RWPE1 (cell line): Measurements from ENCODE around the gene FGF12.

Experiments
- CTCF ChIA-PET: fragments of 350-600 bp; sonication (Branson Sonifier 250); formaldehyde crosslinking; extraction: SDS; loops from one replicate; lab custom pipeline; 2021; lab: Yijun Ruan, JAX
- POLR2A ChIA-PET: fragments of 400-600 bp; formaldehyde crosslinking; extraction: SDS; loops from one replicate; lab custom pipeline; 2020; ENCODE audit warnings: antibody characterized with exemption; ENCODE audit not compliant: low non-redundant PET; lab: Yijun Ruan, JAX
- DNase-seq: peaks from one replicate; pipeline ENCODE4 v3.0.0; 2012; ENCODE audit warnings: low spot score
- H3K27ac ChIP-seq: fragments of 450-650 bp; 2 replicates; pipeline ENCODE4 v1.5.1; 2017
- CTCF ChIP-seq: fragments of 450-650 bp; conservative IDR thresholded peaks from 2 replicates; pipeline ENCODE4 v1.5.1; 2017; ENCODE audit warnings: low read depth, mild to moderate bottlenecking

The FGF12 gene

GRCh38 chr3:192249516-192249915 lies 477.8 kb downstream of the FGF12 start:
- DNase-seq, result no peak
- no peak for TF ChIP-seq CTCF
- CTCF ChIA-PET, result interaction anchor here (0.8 kb wide), 1 partner anchor 195 kb away, joined by 3 read pairs; no protein-coding TSS in a partner anchor
- POLR2A ChIA-PET, result no interaction called here
- no peak overlapping the region for H3K27ac ChIP-seq

DNA sequence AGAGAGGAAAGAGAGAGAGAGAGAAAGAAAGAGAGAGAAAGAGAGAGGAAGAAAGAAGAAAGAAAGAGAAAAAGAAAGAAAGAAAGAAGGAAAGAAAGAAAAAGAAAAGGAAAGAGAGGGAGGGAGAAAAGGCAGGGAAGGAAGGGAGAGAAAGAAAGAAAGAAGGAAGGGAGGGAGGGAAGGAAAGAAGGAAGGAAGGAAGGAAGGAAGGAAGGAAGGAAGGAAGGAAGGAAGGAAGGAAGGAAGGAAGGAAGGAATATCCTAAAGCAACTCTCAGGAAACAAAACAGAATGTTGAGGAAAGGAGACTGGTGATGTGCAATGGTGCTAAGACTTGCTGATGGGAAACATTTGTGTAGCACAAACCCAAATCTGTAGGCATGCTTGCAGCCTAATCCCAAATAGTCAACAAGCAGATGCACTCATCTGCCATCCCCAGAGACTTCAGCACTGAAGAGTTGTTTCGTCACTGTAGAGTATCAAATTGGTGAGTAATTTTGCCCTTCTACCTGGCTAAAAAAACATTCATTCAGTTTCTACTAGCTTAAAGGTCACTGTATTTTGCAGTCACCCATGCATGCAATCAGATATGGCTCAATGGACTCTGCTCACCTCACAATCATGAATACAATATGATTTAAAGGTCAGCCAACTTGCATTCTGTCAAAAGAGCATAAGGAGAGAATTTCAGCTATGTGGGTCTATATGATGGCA lies 480.3 kb downstream of the FGF12 start:
- no peak for DNase-seq
- CTCF ChIA-PET, result no interaction called here
- no peak for TF ChIP-seq CTCF
- no peak overlapping the region for H3K27ac ChIP-seq
- POLR2A ChIA-PET, result no interaction called here

GRCh38 chr3:192244591-192244990 lies 482.8 kb downstream of the FGF12 start:
- POLR2A ChIA-PET, result no interaction called here
- DNase-seq, result no peak
- no peak for TF ChIP-seq CTCF
- CTCF ChIA-PET, result no interaction called here
- no peak overlapping the region for H3K27ac ChIP-seq

DNA sequence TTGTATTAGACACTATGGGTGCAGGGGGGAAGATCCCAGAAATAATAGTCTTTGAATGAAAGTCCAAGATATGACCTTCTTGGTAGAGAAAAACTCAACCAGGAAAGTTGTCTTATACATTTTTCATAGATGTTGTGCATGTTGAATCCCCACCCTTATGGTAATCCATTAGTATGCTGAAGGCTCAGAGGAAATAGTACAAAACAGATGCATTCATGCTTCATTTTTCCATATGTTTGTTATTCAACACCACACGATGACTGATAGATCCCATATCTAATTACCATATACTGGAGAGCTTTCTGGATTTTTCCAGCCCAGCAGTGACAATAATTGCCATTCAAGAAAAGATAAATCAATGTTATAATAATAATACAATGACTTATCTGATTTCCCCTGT lies 487.4 kb downstream of the FGF12 start:
- TF ChIP-seq CTCF, result no peak
- no peak overlapping the region for H3K27ac ChIP-seq
- no peak for DNase-seq
- ChIA-PET CTCF (no interaction called here), POLR2A (no interaction called here)

DNA sequence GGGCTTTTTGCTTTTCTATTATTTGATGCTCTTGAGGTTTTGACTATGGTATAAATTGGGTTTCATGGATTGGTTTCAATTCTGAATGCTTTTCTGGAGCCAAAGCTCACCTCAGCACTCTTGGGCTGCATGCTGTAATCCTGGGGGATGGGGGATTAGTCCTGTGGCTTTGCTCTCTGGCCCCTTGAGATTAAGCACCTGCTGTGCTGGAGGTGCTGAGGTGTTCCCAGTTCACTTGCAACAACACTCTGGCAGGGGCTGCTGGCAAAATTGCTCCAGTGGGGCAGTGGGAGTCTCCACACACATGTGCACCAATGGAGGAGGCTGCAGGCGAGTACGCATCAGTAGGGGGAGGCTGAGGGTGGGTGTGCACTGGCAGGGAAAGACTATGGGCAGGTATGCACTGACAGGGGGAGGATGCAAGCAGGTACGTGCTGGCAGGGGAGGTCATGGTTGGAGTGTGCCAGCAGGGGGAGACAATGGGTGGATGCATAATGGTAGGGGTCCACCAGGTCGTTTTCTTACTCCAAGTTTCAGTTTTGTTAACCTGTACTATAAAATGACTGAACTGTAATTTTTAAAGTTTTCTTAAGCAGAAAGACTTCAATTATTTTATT lies 489.2 kb downstream of the FGF12 start:
- H3K27ac ChIP-seq, result no peak overlapping the region
- no peak for TF ChIP-seq CTCF
- CTCF ChIA-PET, result no interaction called here
- no peak for DNase-seq
- POLR2A ChIA-PET, result no interaction called here

GRCh38 chr3:192229866-192230265 lies 497.5 kb downstream of the FGF12 start:
- CTCF ChIA-PET, result no interaction called here
- DNase-seq, result no peak
- TF ChIP-seq CTCF, result no peak
- POLR2A ChIA-PET, result no interaction called here
- H3K27ac ChIP-seq, result no peak overlapping the region
